ENCODE data around the gene CASP10. TPM values are rescaled to one million over a fixed set of nuclear protein-coding genes. Genes with fewer than 3 reads are reported as not detected.

The CASP10 gene
- total and polyA plus RNA-seq, 2 of the 8 experiments (the other 6 are each of a cell fraction or from before 2014, with no cell fraction given) = 2.3 to 4.0 TPM

- no peak for TF ChIP-seq KDM1A (IDR thresholded peaks at IDR 0.05; ENCODE audit: borderline replicate concordance, low read length)
- TF ChIP-seq SP2 (IDR thresholded peaks at IDR 0.05; ENCODE audit: low read length) = no peak
- TF ChIP-seq ZNF274 (IDR thresholded peaks at IDR 0.05; ENCODE audit: borderline replicate concordance, extremely low read depth, low read length) = no peak
- no peak for TF ChIP-seq RAD21 (IDR thresholded peaks at IDR 0.05 in 1 of 2, conservative IDR thresholded peaks at IDR 0.05 in 1 of 2; ENCODE audit: low read depth in 2 of 2, low read length in 2 of 2)
- no peak for TF ChIP-seq SUZ12 (IDR thresholded peaks at IDR 0.05; ENCODE audit: low read length)
- no peak for TF ChIP-seq TAF7 (optimal IDR thresholded peaks at IDR 0.05; ENCODE audit: borderline replicate concordance, low read depth, low read length)
- TF ChIP-seq CREB1 (IDR thresholded peaks at IDR 0.05) = no peak
- TF ChIP-seq, protein P1, sequence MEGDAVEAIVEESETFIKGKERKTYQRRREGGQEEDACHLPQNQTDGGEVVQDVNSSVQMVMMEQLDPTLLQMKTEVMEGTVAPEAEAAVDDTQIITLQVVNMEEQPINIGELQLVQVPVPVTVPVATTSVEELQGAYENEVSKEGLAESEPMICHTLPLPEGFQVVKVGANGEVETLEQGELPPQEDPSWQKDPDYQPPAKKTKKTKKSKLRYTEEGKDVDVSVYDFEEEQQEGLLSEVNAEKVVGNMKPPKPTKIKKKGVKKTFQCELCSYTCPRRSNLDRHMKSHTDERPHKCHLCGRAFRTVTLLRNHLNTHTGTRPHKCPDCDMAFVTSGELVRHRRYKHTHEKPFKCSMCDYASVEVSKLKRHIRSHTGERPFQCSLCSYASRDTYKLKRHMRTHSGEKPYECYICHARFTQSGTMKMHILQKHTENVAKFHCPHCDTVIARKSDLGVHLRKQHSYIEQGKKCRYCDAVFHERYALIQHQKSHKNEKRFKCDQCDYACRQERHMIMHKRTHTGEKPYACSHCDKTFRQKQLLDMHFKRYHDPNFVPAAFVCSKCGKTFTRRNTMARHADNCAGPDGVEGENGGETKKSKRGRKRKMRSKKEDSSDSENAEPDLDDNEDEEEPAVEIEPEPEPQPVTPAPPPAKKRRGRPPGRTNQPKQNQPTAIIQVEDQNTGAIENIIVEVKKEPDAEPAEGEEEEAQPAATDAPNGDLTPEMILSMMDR (IDR thresholded peaks at IDR 0.05; ENCODE audit: control extremely low read depth in 1 of 3, insufficient read depth in 1 of 3, low read depth in 1 of 3, low read length in 3 of 3) = no peak
- TF ChIP-seq MAFK (IDR thresholded peaks at IDR 0.05; ENCODE audit: low read depth, low read length) = no peak
Observed at GRCh38 chr2:201233812-201234662, 51.1 kb downstream of the CASP10 start (continued).

Data from H1 (cell line).